Epithelial cell of esophagus (primary cell): Measurements from ENCODE around the gene CD72.

Experiments used
- DNase-seq: peaks from one replicate; pipeline ENCODE4 v3.0.0; 2010; ENCODE audit warnings: low read depth
- H3K4me3 ChIP-seq: 2 replicates; pipeline ENCODE4 v1.5.1; 2011; ENCODE audit warnings: mild to moderate bottlenecking, low read length, control low read depth
- TF ChIP-seq, protein P1 (sequence below): IDR thresholded peaks from 2 replicates; pipeline ENCODE4 v1.5.1; 2011; ENCODE audit warnings: low read depth, mild to moderate bottlenecking, low read length, control low read depth, inconsistent platforms; ENCODE audit not compliant: insufficient read depth; ENCODE audit errors: missing control alignments

The CD72 gene

DNA sequence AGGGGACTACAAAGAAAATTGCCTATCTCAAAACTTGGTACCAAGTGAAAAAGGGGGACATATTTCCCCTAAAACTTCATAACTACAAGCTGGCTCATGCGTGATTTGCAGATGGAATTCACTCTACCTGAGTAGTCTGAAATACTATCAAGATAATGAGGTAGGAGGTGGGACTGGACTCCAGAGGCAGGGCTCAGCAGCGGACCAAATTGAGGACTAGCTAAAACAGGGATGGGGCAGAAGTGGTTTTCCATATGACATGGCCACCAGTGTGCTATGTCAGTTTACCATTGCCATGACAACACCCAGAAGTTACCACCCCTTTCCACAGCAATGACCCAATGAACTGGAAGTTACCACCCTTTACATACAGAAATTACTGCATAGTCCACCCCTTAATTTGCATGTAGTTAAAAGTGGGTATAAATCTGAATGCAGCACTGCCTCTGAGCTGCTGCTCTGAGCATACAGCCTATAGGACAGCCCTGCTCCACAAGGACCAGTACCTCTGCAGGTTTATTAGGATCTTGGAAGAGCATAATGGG, 43.6 kb downstream of the CD72 start:
- DNase-seq: no peak

DNA sequence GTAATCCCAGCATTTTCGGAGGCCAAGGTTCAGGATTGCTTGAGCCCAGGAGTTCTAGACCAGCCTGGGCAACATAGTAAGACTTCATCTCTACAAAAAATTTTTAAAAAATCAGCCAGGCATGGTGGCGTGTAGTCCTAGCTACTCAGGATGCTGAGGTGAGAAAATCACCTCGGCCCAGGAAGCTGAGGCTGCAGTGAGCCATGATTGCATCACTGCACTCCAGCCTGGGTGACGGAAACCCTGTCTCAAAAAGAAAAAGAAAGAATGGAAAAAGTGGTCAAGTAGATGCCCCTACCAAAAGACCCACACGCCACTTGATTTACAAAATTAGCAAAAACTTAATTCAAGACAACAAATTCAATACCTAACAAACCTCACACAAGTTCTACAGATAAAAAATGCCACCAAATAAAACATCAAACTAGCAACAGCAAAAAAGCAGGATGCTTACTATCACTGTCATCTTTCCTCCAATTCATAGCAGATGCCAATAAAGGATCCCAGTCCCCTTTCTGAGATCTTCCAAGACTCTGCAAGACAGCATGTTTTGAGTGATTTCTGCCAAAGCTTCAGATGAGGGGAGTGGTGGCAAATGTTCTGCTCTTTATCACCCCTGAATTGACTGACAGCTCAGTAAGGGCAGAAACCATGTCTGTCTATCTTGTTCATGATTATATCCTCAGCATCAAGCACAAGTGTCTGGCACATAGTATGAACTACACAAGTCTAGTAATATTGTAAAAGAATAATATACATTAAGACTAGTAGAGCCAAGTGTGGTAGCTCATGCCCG, 47.3 kb downstream of the CD72 start:
- H3K4me3 ChIP-seq: no peak overlapping the region
- TF ChIP-seq, protein P1, sequence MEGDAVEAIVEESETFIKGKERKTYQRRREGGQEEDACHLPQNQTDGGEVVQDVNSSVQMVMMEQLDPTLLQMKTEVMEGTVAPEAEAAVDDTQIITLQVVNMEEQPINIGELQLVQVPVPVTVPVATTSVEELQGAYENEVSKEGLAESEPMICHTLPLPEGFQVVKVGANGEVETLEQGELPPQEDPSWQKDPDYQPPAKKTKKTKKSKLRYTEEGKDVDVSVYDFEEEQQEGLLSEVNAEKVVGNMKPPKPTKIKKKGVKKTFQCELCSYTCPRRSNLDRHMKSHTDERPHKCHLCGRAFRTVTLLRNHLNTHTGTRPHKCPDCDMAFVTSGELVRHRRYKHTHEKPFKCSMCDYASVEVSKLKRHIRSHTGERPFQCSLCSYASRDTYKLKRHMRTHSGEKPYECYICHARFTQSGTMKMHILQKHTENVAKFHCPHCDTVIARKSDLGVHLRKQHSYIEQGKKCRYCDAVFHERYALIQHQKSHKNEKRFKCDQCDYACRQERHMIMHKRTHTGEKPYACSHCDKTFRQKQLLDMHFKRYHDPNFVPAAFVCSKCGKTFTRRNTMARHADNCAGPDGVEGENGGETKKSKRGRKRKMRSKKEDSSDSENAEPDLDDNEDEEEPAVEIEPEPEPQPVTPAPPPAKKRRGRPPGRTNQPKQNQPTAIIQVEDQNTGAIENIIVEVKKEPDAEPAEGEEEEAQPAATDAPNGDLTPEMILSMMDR: no peak
- DNase-seq: peak; percentile 23

More for the DNA sequence above, 43.6 kb downstream of the CD72 start:
- TF ChIP-seq, protein P1: no peak
- H3K4me3 ChIP-seq: no peak overlapping the region

DNA sequence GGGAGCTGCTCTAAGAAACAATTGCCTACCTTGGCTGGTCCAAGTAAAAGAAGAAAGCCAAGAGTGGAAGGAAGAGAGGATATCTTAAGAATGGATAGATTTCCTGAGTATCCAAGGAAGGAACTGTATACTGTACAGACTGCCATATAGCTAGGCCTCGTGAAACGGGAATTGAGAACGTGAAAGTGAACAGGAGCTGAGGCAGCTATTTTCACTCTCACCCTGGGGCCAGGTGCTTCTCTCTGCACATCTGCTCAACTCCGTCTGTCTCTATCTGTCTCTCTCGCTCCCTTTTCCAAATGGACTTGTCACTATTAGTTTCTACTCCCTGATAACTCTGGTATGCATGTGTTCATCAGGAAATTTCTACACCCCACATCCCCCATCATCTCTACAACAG, 49.0 kb downstream of the CD72 start:
- no peak for DNase-seq
- TF ChIP-seq, protein P1: no peak
- H3K4me3 ChIP-seq: no peak overlapping the region

GRCh38 chr9:35568196-35568595, 50.0 kb downstream of the CD72 start:
- DNase-seq: no peak
- H3K4me3 ChIP-seq: no peak overlapping the region
- TF ChIP-seq, protein P1: no peak

- no peak for DNase-seq
Measured at GRCh38 chr9:35566417-35566816, 51.8 kb downstream of the CD72 start.

DNA sequence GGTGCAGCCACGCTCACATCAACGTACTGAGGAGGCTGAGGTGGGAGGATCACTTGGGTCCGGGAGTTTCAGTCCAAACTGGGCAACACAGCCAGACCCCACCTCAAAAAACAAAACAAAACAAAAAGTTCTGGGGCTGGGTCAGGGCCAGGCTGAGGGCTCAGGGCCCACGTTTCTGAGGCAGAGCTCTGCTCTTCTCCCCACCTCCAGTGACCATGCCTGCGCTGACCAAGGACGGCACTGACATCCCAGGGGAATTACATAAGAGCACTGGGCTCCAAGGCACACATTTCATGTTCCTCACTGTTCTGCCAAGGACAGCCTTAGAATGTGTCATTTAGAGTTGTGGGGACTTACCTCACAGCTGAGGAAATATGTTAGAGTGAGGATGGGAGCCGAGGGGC, 53.6 kb downstream of the CD72 start:
- DNase-seq: no peak
- TF ChIP-seq, protein P1: no peak
- no peak overlapping the region for H3K4me3 ChIP-seq

More at GRCh38 chr9:35566417-35566816, 51.8 kb downstream of the CD72 start:
- TF ChIP-seq, protein P1: no peak
- no peak overlapping the region for H3K4me3 ChIP-seq
